HepG2 (cell line): Measurements from ENCODE around the gene ZNF169. TPM values are rescaled to one million over a fixed set of nuclear protein-coding genes. Genes with fewer than 3 reads are reported as not detected.
"Not testable (repeated sequence)": the region's sequence is repeated elsewhere in the genome, so short reads cannot be mapped to it uniquely, and the experiment has no call there.

Experiments
- ATAC-seq: fragments of 200-7000 bp; cut with Tn5 transposase; 3 replicates; pipeline ENCODE4 v1.9.1; 2020; ENCODE audit warnings: mild to moderate bottlenecking, moderate library complexity
- BruUV-seq: library from RNA; stranded (reverse); fragments of 400-500 nt; replicated peaks from 2 replicates; lab custom pipeline; 2021; lab: Mats Ljungman, UMichigan
- CTCF ChIA-PET: fragments of 300-600 bp; formaldehyde crosslinking; extraction: SDS; loops from one replicate; lab custom pipeline; 2021; ENCODE audit warnings: low total read pairs, inconsistent platforms, low intra/inter-chr PET ratio; lab: Yijun Ruan, JAX
- POLR2A ChIA-PET: fragments of 350-600 bp; sonication (Branson Sonifier 250); formaldehyde crosslinking; loops from one replicate; lab custom pipeline; 2020; ENCODE audit warnings: antibody characterized with exemption, inconsistent platforms; lab: Yijun Ruan, JAX
- DNase-seq: peaks from one replicate; pipeline ENCODE4 v3.0.0-alpha.2; 2015; ENCODE audit warnings: low spot score
- FAIRE-seq: peaks from 3 replicates; lab custom pipeline; 2011; peaks lifted over from hg19 to GRCh38; lab: Jason Lieb, UNC
- H2AFZ ChIP-seq: one replicate; pipeline ENCODE4 v1.6.1; 2011; ENCODE audit warnings: low read length, inconsistent platforms
- H3K27ac ChIP-seq: fragments of 300-600 bp; 3 replicates; pipeline ENCODE4 v1.8.0; 2011; ENCODE audit warnings: mixed run types, mild to moderate bottlenecking, mixed read lengths, low read length, inconsistent platforms; ENCODE audit not compliant: insufficient read depth; ENCODE audit errors: extremely low read length
- H3K27me3 ChIP-seq, 2 experiments: fragments of 200-600 bp in 1 of 2; 2 replicates in 1 of 2; 3 replicates in 1 of 2; pipeline versions ENCODE4 v1.6.0 to v1.8.0; 2011; ENCODE audit warnings: low read length in 2 of 2, mild to moderate bottlenecking in 2 of 2, moderate library complexity in 2 of 2, inconsistent platforms in 1 of 2; ENCODE audit not compliant: insufficient read depth in 2 of 2, control insufficient read depth in 1 of 2
- H3K36me3 ChIP-seq, 2 experiments: fragments of 200-600 bp in 1 of 2; replicated peaks in 1 of 2; 2 replicates in 1 of 2; 3 replicates in 1 of 2; pipeline versions ENCODE4 v1.5.1 to v1.8.0; 2011; ENCODE audit warnings: low read length in 2 of 2, inconsistent platforms in 1 of 2; ENCODE audit not compliant: insufficient read depth in 2 of 2, control insufficient read depth in 1 of 2
- H3K4me1 ChIP-seq: 2 replicates; pipeline ENCODE4 v1.5.1; 2012; ENCODE audit warnings: low read length, inconsistent platforms; ENCODE audit not compliant: insufficient read depth
- H3K4me2 ChIP-seq: 2 replicates; pipeline ENCODE4 v1.6.0; 2011; ENCODE audit warnings: low read depth, low read length, inconsistent platforms
- H3K4me3 ChIP-seq, 3 experiments: fragments of 200-600 bp in 1 of 3; sonication (generic), shearing (Covaris generic) in 1 of 3; replicated peaks in 1 of 3; 2 replicates each; pipeline ENCODE4 v1.5.1; 2011 to 2016; ENCODE audit warnings: low read length in 3 of 3, inconsistent platforms in 2 of 3, low read depth in 2 of 3, mild to moderate bottlenecking in 2 of 3, control low read depth in 1 of 3, mixed read lengths in 1 of 3; ENCODE audit not compliant: insufficient read depth in 1 of 3
- H3K79me2 ChIP-seq: one replicate; pipeline ENCODE4 v1.6.1; 2011; ENCODE audit warnings: low read length, inconsistent platforms; ENCODE audit not compliant: insufficient read depth
- H3K9ac ChIP-seq: 2 replicates; pipeline ENCODE4 v1.6.0; 2011; ENCODE audit warnings: mild to moderate bottlenecking, low read depth, low read length, inconsistent platforms; ENCODE audit not compliant: insufficient read depth
- H3K9me3 ChIP-seq: 2 replicates; pipeline ENCODE4 v1.5.1; 2012; ENCODE audit warnings: mild to moderate bottlenecking, low read length
- H4K20me1 ChIP-seq: 2 replicates; pipeline ENCODE4 v1.6.0; 2011; ENCODE audit warnings: inconsistent platforms, mild to moderate bottlenecking, low read length, moderate library complexity; ENCODE audit not compliant: insufficient read depth
- WGBS: methylation state at CpG from one replicate; pipeline ENCODE4 v1.1.6; 2017; ENCODE audit warnings: low lambda C conversion rate; 5-methylcytosine and 5-hydroxymethylcytosine counted together
- in situ Hi-C: cut with HindIII; loops from 2 replicates; pipeline ENCODE4 v1.10.0; 2017; ENCODE audit warnings: low pct_unique_long_range_greater_than_20kb; ENCODE audit not compliant: extremely low pct_ligation_motif_present
- intact Hi-C: fragments of 100-400 bp; cut with micrococcal nuclease; formaldehyde crosslinking; loops from one replicate; pipeline ENCODE4 v1.10.0; 2022; ENCODE audit not compliant: unreplicated experiment
- polyA plus RNA-seq, 8 experiments: library from polyadenylated mRNA; depleted of rRNA in 3 of 8; stranded (reverse) in 7 of 8; unstranded in 1 of 8; fragments of >200 nt; fragmentation: Illumina TruSeq in 4 of 8; extraction: Trizol in 4 of 8; gene quantifications; 2 replicates each; pipeline versions ENCODE4 v1.2.1 to v1.2.3, GENCODE V29; 2011 to 2016; ENCODE audit warnings: low read depth in 4 of 8, missing spikeins in 1 of 8, mixed read lengths in 1 of 8; ENCODE audit not compliant: insufficient read depth in 1 of 8
- total RNA-seq, 5 experiments: library from RNA; depleted of rRNA; stranded (reverse); fragments of >200 nt; fragmentation: Illumina TruSeq; extraction: Trizol; gene quantifications; 2 replicates each; pipeline ENCODE4 v1.2.3, GENCODE V29; 2016; ENCODE audit warnings: low read depth in 1 of 5

Gene ZNF169
- total and polyA plus RNA-seq, 2 of the 13 experiments (the other 11 are each of a cell fraction or from before 2014, with no cell fraction given): 2.1 to 6.3 TPM

GRCh38 chr9:94340750-94341149 lies 81.7 kb downstream of the ZNF169 start:
- H3K27me3 ChIP-seq, POLR2A ChIA-PET, DNase-seq, H3K27ac ChIP-seq, H3K36me3 ChIP-seq, H3K79me2 ChIP-seq, BruUV-seq, H3K4me1 ChIP-seq, in situ Hi-C loops, intact Hi-C loops, H3K9me3 ChIP-seq, FAIRE-seq, H4K20me1 ChIP-seq, CTCF ChIA-PET, H3K9ac ChIP-seq, H2AFZ ChIP-seq, H3K4me3 ChIP-seq, H3K4me2 ChIP-seq, ATAC-seq: not testable (repeated sequence)
- 60% methylated on average over 5 of the region's 6 CpGs for whole genome bisulfite sequencing

GRCh38 chr9:94341703-94342102 lies 82.6 kb downstream of the ZNF169 start:
- H3K4me2 ChIP-seq, intact Hi-C loops, H3K79me2 ChIP-seq, H2AFZ ChIP-seq, BruUV-seq, H3K9ac ChIP-seq, POLR2A ChIA-PET, in situ Hi-C loops, H3K27me3 ChIP-seq, H3K27ac ChIP-seq, ATAC-seq, FAIRE-seq, DNase-seq, H4K20me1 ChIP-seq, H3K36me3 ChIP-seq, CTCF ChIA-PET, H3K4me3 ChIP-seq, H3K4me1 ChIP-seq, H3K9me3 ChIP-seq: not testable (repeated sequence)
- WGBS: 63% methylated on average over 2 of the region's 2 CpGs

- POLR2A ChIA-PET, H3K9ac ChIP-seq, in situ Hi-C loops, H3K4me3 ChIP-seq, H3K4me2 ChIP-seq, H2AFZ ChIP-seq, H3K79me2 ChIP-seq, H3K27ac ChIP-seq, H3K9me3 ChIP-seq, DNase-seq, FAIRE-seq, intact Hi-C loops, H3K27me3 ChIP-seq, ATAC-seq, H4K20me1 ChIP-seq, CTCF ChIA-PET, BruUV-seq, H3K36me3 ChIP-seq, H3K4me1 ChIP-seq: not testable (repeated sequence)
- 63% methylated on average over 11 of the region's 16 CpGs for WGBS
Observed at GRCh38 chr9:94347451-94347850, 88.4 kb downstream of the ZNF169 start.

GRCh38 chr9:94348754-94349153 lies 89.7 kb downstream of the ZNF169 start:
- H2AFZ ChIP-seq: not testable (repeated sequence)

More at GRCh38 chr9:94348754-94349153, 89.7 kb downstream of the ZNF169 start:
- WGBS: no CpG with 5 or more reads among the region's 3 CpGs
- ATAC-seq, H3K4me2 ChIP-seq, H3K9ac ChIP-seq, H4K20me1 ChIP-seq, intact Hi-C loops, H3K79me2 ChIP-seq, H3K36me3 ChIP-seq, H3K4me1 ChIP-seq, DNase-seq, CTCF ChIA-PET, POLR2A ChIA-PET, H3K27ac ChIP-seq, H3K4me3 ChIP-seq, FAIRE-seq, H3K9me3 ChIP-seq, BruUV-seq, H3K27me3 ChIP-seq, in situ Hi-C loops: not testable (repeated sequence)
